ENCODE data around the gene ETV6.
"Not testable (repeated sequence)": the region's sequence is repeated elsewhere in the genome, so short reads cannot be mapped to it uniquely, and the experiment has no call there.

ETV6 gene

DNA sequence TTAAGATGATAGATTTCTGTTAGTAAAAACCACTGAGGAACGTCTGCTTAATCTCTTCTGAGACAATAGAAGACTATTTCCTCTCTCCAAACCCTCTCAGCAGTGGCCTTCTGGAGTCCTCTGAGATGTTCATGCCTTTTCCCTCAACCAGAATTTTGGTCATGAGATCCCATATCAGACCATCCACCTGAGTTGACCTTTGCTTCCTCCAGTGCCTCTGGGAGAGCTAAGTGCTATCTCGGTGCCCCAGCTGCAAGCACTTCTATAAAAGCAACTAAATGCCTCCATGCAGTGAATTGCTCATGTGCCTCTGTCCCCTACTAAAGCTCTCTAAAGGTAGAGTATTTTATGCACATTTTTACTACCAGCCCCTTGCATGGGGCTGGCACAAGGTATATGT is 248.4 kb downstream of the ETV6 start:
- DNase-seq = no peak

GRCh38 chr12:11901701-11902524 is 252.4 kb downstream of the ETV6 start:
- DNase-seq = no peak

DNA sequence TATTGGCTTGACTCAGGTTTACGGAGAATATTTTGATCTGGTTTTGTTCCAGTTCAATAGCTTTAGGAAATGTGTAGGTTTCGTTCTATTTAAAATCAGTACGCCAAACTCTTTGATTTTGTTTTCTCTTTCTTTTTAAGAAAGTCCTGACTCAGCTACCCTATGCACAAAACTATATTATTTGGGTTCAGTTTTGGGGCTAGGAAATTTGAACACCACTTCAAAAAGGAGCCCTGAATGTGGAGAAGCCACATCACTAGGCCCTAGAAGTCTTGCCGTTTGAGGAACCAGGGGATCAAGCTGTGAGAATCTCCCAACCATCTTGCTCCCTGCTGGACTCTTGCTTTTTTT is 253.0 kb downstream of the ETV6 start:
- no peak for DNase-seq

DNA sequence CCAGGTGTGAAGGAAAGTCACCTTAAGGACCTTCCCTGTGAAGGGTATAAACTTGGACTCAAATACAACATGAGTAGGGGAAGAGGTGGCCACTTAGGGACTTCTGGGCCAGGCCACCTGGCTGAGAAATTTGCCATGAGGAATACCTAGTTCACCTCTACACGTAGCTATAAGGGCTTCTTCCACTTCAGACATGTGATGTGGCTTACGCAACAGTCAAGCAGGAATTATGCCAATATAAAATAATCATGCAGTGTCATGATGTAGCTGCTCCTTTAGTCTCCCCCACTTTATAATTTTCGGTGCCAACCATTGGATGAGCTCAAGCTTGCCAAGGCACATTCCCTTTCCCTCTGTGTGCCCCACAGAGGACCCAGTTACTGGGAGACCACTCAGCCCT is 254.7 kb downstream of the ETV6 start:
- DNase-seq = no peak

GRCh38 chr12:11905534-11905933 is 256.1 kb downstream of the ETV6 start:
- no peak for DNase-seq

DNA sequence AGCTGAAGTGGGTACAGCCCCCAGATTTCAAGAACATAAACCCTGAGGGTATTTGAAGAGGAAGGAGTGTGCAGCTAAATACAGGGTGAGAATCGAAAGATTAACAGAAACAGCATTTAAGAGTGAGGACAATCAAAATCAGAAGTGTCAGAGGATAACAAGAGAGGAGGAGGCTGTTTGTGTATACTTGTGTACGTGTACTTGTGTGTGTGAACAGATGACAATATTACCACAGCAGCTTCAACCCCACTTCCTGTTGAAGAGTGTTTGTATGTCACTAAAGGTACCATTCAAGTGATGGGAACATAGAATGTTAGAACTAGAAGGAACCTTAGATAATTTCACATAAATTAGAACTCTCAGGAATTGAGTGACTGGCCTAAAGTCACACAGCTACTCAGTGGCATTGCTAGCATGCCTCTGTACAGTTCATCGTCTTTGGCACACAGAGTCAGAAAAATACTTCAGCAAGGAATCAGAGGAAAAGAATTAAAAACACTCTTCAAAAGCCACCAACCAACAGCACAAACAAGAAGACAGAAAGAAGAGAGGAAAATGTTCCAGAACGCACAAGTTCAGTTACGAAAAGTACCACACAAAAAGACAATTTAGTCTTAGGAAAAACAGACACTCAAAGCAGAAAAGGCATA is 256.9 kb downstream of the ETV6 start:
- DNase-seq = no peak

DNA sequence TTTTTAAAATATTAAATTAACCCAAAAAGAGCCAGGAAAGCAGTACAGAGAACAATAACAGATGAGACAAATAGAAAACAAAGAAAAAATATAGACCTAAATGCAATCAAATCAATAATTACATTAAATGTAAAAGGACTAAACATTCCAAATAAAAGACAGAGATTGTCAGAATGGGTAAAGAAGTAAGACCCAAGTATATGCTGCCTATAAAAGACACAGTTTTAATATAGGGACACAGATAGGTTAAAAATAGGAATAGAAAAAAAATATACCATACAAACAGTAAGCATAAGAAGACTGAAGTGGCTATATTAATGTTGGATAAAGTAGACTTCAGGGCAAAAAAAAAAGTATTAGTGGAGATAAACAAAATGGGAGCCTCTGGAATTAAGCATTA is 258.2 kb downstream of the ETV6 start:
- DNase-seq = no peak

DNA sequence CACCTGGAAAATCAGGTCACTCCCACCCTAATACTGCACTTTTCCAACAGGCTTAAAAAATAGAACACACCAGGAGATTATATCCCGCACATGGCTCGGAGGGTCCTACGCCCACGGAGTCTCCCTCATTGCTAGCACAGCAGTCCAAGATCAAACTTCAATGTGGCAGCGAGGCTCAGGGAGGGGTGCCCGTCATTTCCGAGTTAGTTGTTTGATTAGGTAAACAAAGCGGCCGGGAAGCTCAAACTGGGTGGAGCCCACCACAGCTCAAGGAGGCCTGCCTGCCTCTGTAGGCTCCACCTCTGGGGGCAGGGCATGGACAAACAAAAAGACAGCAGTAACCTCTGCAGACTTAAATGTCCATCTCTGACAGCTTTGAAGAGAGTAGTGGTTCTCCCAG is 259.9 kb downstream of the ETV6 start:
- DNase-seq = not testable (repeated sequence)

DNA sequence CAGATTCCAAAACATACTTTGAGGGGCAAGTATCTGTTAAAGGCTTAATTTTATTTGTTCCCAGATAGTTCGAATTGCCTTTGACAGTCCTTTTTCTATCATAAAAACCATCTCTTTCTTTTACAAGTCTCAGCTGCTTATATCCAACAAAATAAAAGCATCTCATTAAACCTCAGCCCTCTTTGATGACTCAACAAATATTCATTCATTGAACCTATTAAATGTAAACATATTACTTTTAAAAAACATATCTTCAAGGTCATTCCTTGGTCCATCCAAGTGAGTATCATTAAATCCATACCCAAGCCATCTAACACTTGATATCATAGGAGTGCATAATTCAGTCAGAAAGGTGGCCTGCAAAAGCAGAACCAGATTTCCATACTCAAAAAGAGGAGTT is 266.6 kb downstream of the ETV6 start:
- no peak for DNase-seq

GRCh38 chr12:11916771-11917170 is 267.3 kb downstream of the ETV6 start:
- DNase-seq = no peak

- no peak for DNase-seq
Observed at GRCh38 chr12:11917501-11917900, 268.0 kb downstream of the ETV6 start.

GRCh38 chr12:11920231-11920630 is 270.8 kb downstream of the ETV6 start:
- DNase-seq = no peak

DNA sequence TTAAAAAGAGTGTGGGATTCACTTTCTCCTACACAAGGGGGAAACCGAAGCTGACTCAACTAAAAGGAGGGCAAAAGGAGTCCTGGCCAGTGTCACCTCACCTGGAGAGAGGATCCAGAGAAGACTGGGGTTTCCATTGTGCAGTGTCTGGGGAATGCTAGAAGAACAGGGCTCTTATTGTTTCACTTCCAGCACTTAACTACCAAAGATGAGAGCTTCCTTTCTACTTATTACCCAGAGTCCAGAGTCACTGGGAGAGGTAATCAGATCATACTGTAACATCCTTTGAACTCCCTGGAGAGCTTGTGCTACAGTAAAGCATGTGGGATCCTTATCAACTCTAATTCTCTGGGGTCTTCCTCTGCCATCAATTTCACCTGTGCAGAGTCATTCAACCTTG is 272.9 kb downstream of the ETV6 start:
- DNase-seq = no peak

GRCh38 chr12:11923067-11923466 is 273.6 kb downstream of the ETV6 start:
- DNase-seq = no peak

GRCh38 chr12:11927286-11927935 is 277.9 kb downstream of the ETV6 start:
- DNase-seq = no peak

DNA sequence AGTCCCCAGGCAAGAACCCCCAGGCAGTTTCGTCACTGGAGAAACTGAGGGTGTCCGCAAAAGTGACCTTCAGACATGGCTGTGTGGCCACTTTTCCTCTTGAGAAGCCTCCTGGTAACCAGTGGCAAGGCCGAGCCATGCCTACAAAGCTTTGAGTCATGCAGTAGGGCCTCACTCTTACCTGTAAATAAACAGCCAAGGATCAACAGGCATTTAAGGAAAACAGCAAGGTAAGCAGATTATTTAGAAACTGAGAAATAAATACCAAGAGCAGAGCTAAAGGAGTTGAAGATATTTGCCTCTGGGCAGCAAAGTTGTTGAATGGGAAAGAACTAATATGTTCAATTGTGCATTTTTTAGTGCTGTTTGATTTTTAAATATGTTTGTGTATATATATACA is 280.2 kb downstream of the ETV6 start:
- DNase-seq = no peak

GRCh38 chr12:11939223-11939622 is 289.7 kb downstream of the ETV6 start:
- no peak for DNase-seq

DNA sequence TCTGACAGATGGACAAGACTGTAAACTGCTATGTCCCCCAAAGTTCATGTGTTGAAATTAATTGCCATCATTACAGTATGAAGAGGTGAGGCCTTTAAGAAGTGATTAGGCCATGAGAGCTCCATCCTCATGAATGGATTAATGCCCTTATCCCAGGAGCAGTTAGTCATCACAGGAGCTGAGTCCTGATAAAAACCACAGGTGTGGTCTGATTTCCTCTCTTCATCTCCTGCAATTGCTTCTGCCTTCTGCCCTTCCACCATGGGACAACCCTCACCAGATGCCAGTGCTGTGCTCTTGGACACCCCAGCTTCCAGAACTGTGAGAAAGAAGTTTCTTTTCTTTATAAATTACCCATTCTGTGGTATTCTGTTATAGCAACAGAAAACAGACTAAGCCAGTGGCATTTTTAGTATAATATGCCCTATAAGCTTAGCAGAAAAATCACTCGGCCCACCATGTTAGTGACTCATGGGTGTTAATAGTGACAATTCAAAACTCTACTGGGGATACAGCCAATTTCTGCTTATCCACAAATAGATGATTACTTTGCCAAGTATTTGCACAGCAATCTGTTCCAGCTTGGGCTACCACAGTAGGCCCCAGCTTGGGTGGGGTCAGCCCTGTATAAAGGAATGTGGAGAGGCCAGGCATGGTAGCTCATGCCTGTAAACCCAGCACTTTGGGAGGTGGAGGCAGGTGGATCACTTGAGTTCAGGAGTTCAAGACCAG is 292.3 kb downstream of the ETV6 start:
- no peak for DNase-seq

- DNase-seq = no peak
Observed at GRCh38 chr12:11943919-11944700, 294.6 kb downstream of the ETV6 start.

All from activated CD4-positive, alpha-beta T cell treated with anti-CD3 and anti-CD28 coated beads, Interleukin-2, amount 50 U/mL, for 16 hours (primary cell).